Amniotic stem cell (primary cell): ENCODE data around the gene GTF2H2.
"Not testable (repeated sequence)": the region's sequence is repeated elsewhere in the genome, so short reads cannot be mapped to it uniquely, and the experiment has no call there.

Source experiments
- DNase-seq: peaks from one replicate; lab custom pipeline; 2025; lab: John Stamatoyannopoulos, UW

The GTF2H2 gene

DNA sequence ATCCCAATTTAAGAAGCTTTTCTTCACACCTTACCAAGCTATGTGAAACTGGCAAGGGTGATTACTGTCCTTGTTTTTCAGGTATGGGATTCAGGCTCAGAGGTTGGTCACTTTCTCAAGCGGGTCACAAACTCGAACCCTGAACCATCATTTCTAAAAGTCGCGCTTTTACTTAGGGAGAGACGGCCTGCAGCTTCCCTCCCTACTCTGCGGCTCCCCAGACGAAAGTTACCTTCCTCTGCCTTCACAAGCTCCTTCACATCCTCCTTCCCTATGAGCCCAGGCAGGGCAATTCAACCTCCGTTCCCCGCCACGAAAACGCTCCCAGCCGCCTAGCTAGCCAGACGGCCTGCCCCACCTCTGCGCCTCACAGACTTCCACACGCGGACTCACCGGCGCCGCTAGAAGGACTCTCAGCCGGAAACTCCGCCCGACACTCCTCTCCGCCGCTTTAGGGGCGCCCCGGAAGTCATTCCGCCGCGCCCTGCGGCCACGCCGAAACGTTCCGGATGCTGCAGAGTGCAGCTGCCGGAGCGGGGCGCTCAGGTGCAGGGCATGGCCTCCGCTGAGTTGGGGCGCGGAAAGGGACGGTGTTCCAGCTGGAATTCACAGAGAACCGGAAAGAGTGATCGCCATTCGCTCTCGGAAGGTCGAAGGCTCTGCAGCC lies at the start of gene GTF2H2:
TSS of gene GTF2H2 (minus strand) at position 415 of the 667 bp plus-strand sequence. CDS start 4,913 bp downstream, outside the sequence.
- not testable (repeated sequence) for DNase-seq

DNA sequence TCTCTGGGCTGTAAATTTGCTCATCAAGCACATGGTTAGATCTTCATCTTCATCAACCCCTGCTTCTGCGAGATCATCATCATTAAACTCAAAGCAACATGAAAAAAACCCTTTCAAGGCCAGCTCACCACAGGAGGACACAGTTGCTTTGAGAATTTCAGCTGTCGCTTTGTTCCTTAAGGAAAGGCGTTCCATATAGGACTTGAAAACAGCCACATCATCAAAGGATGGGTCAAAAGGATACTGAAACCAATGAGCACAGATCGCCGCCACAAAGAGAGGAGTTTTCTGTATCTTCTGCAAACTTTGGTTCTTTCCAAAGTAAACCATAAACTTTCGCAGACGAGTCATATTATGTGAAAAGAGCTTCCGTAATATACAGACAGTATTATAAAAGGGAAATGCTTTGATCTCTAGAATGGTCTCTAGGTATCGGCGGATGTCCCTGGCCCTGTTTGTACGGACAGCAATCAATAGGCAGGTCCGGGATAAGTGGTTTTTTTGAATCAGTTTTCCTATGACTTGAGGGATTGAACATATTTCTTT lies 42.3 kb upstream of the GTF2H2 start:
- not testable (repeated sequence) for DNase-seq

DNA sequence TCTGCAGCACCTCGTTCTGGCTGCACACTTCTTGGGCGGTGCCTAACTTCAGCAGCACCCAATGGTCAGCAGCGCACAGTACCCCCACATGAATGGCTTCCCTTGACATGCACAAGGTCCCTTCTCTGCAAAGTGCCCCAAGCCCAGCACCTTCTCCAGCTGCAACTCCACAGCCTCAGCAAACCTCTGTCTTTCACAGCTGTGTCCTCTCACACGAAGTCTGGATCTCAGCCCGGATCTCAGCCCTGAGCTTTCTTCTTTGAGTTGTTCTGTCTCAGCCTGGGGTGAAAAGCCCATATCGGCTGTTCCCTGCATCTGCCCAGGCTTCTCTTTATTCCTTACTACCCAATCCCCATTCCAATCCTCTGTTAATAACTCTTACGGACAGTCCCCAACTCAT lies 32.5 kb upstream of the GTF2H2 start:
- DNase-seq = not testable (repeated sequence)

DNA sequence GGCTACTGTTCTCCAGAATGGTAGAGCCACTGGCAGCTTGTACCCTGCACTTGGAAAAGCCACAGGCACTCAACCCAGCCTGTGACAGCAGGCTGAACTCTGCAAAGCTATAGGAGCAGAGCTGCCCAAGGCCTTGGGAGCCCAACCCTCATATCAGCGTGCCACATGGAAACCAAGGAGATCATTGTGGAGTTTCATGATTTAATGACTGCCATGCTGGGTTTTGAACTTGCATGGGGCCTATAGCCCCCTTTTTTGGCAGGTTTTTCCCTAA lies 30.4 kb upstream of the GTF2H2 start:
- not testable (repeated sequence) for DNase-seq

DNA sequence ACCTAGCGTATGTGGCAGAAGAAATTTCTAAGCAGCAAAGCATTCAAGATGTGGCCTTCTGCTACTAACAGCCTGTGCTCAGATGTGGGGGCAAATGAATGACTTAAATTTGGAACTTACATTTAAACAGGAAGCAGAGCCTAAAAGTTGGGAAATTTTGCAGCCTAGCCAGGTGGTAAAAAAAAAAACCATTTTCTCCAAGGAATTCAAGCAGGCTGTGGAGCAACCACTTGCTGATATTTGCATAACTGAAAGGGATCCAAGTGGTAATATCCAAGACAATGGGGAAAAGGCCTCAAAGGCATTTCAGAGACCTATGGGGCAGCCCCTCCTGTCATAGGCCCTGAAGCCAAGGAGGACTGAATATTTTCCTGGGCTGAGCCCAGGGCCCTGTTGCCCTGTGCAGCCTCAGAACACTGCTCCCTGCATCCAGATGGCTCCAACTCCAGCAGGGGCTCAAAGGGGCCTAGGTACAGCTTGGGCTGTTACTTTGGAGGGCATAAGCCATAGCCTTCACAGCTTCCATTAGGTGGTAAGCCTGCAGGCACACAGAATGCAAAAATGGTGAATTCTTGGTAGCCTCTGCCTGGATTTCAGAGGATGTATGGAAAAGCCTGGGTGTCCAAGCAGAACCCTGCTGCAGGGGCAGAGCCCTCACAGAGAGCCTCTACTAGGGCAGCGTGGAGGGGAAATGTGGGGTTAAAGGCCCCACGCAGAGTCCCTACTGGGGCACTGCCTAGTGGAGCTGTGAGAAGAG lies 29.9 kb upstream of the GTF2H2 start:
- DNase-seq = not testable (repeated sequence)

DNA sequence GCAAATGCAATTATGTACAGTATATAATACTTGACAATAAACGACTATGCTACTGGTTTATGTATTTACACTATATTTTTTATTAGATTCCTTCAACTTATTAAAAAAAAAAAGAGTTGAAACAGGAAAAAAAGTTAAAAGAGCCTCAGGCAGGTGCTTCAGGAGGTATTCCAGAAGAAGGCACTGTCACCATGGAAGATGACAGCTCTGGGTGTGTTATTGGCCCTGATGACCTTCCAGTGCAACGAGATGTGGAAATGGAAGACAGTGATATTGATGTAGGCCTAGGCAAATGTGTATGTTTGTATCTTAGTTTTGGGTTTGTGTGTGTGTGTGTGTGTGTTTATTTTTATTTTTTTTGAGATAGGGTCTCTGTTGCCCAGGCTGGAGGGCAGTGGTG lies 22.3 kb upstream of the GTF2H2 start:
- DNase-seq = not testable (repeated sequence)

DNA sequence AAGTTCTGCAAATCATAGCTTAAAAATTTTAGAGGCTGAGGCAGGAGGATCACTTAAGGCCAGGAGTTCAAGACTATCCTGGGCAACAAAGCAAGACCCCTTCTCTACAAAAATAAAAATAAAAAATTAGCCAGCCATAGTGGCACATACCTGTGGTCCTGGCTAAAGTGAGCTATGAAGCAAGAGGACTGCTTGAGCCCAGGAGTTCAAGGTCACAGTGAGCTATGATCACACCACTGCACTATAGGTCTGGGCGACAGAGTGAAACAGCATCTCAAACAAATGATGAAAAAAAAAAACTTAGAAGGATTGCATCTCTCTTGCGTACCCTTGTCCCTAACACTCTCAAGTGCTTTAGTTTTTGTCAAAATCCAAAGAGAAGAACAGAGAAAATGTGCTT lies 21.3 kb upstream of the GTF2H2 start:
- not testable (repeated sequence) for DNase-seq

DNA sequence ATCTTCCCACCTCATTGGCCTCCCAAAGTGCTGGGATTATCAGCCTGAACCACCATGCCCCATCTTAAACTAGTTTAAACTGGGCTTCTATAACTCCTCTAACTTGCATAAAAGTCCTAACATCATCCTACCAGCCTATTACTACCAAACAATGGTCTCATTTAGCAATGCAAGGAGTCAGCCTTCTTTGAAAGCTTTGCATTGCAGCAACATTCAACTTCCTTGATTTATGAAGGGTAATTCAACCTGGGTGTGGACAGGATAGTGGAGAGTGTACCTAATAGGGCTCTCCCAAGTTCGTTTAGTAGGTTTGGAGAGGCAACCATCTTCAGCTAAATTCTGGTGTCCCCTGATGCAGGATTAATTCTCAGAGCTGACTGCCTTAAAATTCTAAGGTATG lies 18.7 kb upstream of the GTF2H2 start:
- DNase-seq = not testable (repeated sequence)

DNA sequence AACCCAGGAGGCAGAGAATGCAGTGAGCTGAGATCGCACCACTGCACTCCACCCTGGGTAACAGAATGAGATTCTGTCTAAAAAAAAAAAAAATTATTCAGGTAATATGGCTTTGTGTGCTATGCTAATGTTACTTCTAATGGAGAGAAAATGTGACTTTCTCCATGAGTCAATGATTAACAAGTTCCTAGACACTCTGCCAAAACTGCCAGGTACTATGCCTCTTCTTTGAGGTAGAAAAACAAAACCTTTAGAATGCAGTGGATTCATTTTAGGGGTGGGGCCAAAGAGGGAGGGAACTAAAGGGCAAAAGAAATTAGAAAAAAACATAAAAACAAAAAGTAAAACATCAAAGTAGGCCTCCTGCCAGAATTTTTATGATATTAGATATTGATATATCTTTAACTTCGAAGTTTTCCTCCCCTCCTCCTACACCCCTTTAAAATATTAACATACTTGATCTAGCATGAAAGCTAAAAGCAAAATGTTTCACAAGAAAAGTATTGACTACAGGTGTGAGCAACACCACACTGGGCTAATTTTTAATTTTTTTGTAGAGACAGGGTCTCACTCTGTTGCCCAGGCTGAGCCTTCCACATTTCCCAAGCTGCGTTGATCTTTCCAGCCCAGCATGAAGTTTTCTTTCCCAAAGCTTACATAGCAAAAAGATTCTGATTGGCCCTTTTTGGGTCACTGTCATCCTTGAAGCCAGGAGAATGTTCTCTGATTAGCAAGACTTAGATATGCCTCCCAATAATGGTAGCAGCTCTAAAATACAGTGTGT lies 17.0 kb upstream of the GTF2H2 start:
- DNase-seq = not testable (repeated sequence)

DNA sequence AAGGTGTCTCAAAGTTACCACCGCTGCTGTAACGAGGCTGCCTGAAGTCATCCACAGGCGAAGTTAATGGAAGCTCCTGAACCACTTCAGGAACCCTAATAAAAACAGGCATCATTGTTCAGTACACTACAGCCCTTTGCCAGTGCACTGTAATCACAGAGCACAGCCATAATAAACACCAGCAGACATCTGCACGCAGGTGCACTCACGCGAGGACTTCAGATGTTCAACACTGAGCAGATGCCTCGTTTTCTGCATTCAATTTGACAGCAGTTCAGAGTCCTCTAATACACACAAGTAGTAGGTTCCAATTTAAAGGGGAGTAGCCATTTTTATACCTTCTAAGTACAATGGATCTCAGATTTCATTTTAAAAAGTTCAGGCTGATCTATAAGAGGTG lies 15.4 kb upstream of the GTF2H2 start:
- not testable (repeated sequence) for DNase-seq

DNA sequence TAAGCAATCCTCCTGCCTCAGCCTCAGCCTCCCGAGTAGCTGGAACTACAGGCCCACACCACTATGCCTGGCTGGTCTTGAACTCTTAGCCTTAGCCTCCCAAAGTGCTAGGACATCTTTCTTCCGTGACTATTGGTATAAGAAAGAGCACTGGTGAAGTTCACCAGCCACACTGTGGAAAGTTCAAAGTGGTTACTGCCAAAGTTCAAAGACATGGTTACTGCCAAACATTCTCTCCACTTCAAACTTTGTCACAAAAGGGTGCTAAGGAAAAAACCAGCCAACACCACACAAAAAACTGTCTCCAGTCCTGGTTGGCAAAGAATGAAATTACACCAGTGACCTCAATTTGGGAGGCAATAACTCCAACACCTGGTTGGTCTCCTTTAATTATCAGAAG lies 14.9 kb upstream of the GTF2H2 start:
- not testable (repeated sequence) for DNase-seq

DNA sequence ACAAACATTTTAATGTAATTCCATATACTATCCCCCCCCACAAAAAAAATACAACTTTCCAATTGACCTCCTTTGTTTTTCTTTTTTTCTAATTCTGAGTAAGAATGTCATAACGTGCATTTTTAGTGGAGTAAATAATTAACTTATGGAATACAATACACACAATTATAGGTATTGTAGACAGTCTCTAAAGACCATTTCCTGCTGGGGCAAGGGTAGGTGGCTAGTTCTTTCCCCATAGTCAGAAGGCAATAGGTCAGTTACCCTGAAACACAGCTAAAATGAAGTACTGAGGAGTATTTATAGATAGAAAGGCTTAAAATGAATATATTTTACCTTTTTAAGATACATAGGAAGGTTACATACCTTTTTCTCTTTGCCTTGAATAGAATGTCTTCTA lies 6.2 kb downstream of the GTF2H2 start:
- DNase-seq = not testable (repeated sequence)

DNA sequence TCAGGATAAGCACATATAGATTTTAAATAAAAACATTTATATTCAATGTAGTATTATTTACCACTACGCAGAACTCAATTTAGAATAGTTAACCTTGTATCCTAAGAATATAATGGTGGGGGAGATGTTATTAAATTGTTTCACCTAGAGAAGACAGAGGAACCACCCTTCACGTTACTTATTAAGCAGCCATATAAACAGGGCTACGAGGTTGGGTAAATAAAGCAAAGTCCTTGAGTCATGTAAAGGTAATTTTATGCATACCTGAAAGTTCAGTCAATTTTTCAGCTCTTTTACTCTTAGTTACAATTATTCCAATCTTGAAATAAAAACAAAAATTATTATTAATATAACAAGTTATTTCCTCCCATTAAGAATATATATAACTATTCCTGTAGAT lies 8.1 kb downstream of the GTF2H2 start:
- not testable (repeated sequence) for DNase-seq

DNA sequence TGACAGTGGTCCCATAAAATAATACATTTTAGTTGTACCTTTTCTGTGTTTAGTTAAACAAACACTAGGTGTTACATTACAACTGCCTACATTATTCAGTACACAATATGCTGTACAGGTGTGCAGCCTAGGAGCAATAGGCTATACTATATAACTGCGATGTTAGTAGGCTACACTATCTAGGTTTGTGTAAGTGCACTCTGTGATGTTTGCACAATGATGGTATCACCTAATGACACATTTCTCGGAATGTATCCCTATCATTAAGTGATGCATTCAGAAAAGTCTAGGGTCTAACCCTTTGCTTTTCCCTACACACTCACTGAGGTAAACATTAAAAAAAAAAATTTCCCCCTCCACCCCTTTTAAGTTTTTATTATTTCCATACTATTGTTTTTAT lies 22.7 kb downstream of the GTF2H2 start:
- DNase-seq = not testable (repeated sequence)

DNA sequence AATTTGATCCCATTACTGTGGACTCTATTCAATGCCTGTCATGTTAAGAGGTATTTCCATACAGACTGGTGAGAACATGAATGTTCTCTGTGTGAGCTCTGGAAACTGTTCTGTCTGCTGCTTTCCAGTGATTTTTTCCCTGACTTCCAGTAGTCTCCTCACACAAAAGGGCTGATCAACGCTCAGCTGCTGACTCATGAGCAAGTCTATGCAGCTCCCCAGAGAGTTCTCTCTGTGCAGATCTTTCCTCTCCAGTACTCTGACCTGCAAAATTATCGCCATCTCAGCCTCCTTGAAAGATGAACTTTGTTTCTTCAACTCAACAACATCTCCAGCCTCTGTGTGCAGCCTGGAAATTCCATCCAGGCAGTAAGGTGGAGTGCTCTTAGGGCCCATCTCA lies 23.3 kb downstream of the GTF2H2 start:
- DNase-seq = not testable (repeated sequence)

DNA sequence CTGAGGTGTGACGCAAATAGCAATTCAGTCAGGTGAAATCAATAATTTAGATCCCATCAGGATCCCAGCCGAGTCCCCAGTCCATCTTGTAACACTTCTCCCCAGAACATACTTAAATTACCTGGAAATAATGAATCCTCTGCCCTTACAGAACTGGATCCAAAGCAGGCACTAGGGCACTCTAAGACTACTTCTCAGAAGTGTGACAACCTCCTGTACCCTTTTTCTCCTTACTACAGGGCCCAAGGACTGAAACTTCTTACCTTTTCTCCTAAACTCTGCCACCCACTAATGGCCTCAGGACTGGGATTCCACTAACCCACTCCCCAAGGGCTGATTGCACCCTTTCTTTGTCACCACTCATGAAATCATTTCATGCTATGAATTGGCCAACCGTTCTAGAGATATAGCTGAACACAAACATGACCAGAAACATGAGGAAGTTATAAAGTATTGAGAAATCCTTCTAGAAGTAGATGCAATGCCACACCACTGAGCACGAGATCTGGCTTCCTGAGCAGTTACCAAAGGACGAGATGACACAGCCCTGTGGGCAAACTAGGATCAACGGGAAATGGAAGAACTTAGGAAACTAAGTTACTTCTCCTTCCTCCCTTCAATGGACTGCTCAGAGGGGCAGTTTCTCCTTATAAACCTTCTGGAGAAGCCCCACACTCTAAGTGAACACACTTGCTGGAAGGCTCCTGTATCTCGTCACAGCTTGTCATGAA lies 36.3 kb downstream of the GTF2H2 start:
- DNase-seq = not testable (repeated sequence)

DNA sequence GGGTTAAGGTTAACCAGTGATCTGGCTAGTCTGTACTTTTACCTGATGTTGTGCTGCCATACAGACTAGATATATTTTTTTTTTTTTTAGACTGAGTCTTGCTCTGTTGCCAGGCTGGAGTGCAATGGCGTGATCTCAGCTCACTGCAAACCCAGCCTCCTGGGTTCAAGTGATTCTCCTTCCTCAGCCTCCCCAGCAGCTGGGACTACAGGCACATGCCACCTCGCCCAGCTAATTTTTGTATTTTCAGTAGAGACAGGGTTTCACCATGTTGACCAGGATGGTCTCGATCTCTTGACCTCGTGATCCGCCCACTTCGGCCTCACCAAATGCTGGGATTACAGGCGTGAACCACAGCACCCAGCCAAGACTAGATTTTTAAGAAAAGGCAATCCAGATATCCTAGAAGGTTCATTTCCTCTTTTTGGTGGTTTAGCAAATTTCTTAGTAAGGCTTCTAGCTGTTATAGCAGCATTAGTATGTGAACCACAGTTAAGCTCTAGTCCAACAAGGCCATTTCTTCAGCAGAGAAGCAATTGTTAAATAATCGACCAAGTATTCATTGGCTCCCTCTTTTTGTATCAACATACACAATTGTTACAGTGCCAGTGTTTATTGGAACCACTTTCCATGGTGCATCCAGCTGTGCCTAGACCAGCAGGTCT lies 42.1 kb downstream of the GTF2H2 start, which contains the start of gene NAIP:
TSS of gene NAIP (minus strand) at position 51 of the 665 bp plus-strand sequence. CDS start 12,424 bp downstream, outside the sequence.
- not testable (repeated sequence) for DNase-seq

DNA sequence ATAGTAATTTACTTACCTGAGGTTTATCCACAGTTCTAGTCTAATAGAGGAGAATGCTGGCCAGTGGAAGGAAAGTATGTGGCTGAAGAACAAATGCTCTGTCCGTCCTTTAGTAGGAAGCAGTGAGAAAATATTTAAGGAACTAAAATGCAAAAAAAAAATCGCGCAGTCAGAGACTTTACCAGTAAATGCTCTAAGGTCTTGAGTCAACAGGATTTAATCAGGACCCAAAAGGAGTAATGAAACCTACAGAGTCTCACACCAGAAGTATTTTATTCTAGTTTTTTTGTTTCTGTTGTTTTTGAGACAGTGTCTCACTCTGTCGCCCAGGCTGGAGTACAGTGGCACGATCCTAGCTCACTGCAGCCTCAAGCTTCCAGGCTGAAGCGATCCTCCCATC lies 46.8 kb downstream of the GTF2H2 start:
- not testable (repeated sequence) for DNase-seq

DNA sequence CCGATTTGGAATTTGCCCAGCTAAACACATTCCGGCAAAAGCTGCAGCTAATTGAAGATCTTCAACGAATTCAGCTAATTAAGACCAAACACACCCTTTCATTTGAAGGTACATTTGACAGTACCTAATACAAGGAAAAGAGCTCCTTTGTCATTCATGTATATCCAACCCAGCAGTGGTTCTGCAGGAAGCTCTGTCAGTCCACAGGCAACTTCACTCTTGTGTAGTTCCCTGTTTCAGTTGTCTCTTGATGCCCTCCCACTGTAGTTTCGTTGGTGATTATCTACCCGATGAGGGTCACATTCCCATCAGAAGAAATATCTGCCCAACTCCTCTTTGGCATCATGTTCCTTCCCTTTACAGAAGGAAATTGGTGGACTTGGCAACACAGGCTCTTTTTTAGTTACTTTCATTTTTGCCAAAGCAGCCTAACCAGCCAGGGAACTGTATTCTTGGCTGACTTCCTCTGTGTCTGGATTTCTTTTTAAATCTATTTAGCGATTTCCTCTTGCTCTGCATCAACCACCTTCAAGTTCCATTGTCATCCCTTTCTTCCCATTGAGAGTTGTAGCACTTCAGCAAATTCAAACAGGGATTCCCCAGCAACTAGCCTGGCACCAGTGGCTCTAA lies 49.0 kb downstream of the GTF2H2 start:
- DNase-seq = not testable (repeated sequence)

DNA sequence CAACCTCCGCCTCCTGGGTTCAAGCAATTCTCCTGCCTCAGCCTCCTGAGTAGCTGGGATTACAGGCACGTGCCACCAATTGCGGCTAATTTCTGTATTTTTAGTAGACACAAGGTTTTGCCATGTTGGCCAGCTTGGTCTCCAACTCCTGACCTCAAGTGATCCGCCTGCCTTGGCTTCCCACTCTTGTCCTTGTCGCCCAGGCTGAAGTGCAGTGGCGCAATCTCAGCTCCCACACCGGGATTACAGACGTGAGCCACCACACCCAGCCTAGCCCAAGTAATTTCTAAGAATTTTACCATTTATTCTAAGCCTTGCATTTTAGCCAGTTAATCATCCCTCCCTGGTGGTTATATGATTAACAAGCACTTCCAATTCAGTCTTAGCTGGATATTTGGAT lies 53.3 kb downstream of the GTF2H2 start:
- no peak for DNase-seq

DNA sequence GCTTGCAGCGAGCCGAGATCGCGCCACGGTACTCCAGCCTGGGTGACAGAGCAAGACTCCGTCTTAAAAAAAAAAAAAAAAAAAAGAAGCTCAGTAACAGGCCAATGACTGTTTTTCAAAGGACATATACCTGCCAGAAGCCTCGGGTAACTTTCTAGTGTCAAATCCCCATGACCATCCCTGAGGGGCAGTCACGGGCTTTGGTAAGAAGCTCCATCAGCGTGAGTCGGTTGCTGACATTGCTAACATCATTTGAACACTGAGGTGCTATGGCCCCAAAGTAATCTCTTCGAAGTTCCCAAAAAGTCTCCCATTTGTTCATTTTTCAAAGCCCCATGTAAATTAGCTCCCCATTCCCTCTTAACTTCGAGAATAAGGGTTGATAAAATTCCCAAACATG lies 53.9 kb downstream of the GTF2H2 start:
- no peak for DNase-seq
